ENCODE data around the gene PIEZO2.

PIEZO2 gene

GRCh38 chr18:11055721-11056120 is 93.6 kb downstream of the PIEZO2 start:
- no peak overlapping the region for H3K4me3 ChIP-seq (ENCODE audit: low read length)
- no peak for DNase-seq (ENCODE audit: low read depth)
- TF ChIP-seq, protein P1, sequence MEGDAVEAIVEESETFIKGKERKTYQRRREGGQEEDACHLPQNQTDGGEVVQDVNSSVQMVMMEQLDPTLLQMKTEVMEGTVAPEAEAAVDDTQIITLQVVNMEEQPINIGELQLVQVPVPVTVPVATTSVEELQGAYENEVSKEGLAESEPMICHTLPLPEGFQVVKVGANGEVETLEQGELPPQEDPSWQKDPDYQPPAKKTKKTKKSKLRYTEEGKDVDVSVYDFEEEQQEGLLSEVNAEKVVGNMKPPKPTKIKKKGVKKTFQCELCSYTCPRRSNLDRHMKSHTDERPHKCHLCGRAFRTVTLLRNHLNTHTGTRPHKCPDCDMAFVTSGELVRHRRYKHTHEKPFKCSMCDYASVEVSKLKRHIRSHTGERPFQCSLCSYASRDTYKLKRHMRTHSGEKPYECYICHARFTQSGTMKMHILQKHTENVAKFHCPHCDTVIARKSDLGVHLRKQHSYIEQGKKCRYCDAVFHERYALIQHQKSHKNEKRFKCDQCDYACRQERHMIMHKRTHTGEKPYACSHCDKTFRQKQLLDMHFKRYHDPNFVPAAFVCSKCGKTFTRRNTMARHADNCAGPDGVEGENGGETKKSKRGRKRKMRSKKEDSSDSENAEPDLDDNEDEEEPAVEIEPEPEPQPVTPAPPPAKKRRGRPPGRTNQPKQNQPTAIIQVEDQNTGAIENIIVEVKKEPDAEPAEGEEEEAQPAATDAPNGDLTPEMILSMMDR (IDR thresholded peaks at IDR 0.05; ENCODE audit: insufficient read depth, low read depth, low read length, missing control alignments) = no peak

DNA sequence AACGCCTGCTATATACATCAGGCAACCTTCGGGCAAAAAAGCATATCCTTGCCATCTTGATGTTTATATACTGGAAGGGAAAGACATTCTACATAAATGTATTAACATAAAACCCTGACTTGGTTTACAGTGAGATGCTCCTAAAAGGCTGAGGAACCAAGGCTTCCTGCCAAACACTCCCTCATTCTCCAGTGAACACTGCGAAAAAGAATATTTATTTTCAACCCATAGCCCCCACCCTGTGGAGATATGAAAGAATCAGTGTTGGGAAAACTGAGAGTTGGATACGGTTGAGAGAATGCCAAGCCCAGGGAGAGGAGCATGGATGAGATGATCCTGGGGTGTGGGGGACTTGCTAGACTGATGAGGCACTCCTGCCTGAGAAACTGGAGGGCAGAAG is 94.9 kb downstream of the PIEZO2 start:
- no peak for DNase-seq (ENCODE audit: low read depth)
- TF ChIP-seq, protein P1 (IDR thresholded peaks at IDR 0.05; ENCODE audit: insufficient read depth, low read depth, low read length, missing control alignments) = no peak
- H3K4me3 ChIP-seq (ENCODE audit: low read length) = no peak overlapping the region

- H3K4me3 ChIP-seq (ENCODE audit: low read length) = no peak overlapping the region
- TF ChIP-seq, protein P1 (IDR thresholded peaks at IDR 0.05; ENCODE audit: insufficient read depth, low read depth, low read length, missing control alignments) = no peak
- no peak for DNase-seq (ENCODE audit: low read depth)
Observed at GRCh38 chr18:11053293-11053692, 96.1 kb downstream of the PIEZO2 start.

- no peak overlapping the region for H3K4me3 ChIP-seq (ENCODE audit: low read length)
- no peak for DNase-seq (ENCODE audit: low read depth)
- TF ChIP-seq, protein P1 (IDR thresholded peaks at IDR 0.05; ENCODE audit: insufficient read depth, low read depth, low read length, missing control alignments) = no peak
Observed at GRCh38 chr18:11052800-11053199, 96.6 kb downstream of the PIEZO2 start.

DNA sequence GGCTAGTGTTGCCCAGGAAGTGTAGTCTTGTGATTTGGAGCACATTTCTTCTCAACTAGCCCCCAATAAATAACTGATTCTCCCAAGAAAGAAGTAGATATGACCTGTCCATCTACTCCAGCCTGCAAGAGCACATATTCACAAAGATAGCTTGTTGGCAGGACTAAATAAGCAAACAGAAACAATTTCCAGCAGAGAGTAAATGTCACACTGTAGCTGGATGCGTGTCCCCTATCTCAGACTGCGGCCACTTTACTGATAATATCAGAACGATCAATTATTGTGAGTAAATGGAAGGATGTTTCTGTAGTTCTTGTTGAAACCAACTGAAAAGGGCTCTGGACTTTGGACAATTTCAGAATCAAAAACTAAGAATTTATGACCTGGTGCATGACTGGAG is 97.9 kb downstream of the PIEZO2 start:
- H3K4me3 ChIP-seq (ENCODE audit: low read length) = no peak overlapping the region
- TF ChIP-seq, protein P1 (IDR thresholded peaks at IDR 0.05; ENCODE audit: insufficient read depth, low read depth, low read length, missing control alignments) = no peak
- no peak for DNase-seq (ENCODE audit: low read depth)

DNA sequence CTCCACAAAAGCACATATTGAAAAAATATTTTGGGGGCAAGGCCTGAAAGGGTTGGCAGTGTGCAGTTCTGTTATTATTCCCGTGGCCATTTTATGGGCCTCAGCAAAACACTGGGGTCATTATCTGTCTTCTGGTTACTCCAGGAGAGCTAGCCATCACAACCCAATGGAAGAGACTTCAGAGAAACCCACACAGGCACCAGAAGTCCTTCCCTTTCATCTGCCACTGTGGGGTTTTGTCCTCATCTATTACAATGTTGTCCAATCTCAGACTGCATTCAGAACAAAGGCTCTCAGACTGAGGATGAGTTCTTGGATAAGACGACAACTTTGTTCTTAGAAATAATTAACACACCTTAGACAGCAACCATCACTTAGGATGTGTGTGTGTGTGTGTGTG is 98.4 kb downstream of the PIEZO2 start:
- DNase-seq (ENCODE audit: low read depth) = no peak
- TF ChIP-seq, protein P1 (IDR thresholded peaks at IDR 0.05; ENCODE audit: insufficient read depth, low read depth, low read length, missing control alignments) = no peak
- no peak overlapping the region for H3K4me3 ChIP-seq (ENCODE audit: low read length)

- DNase-seq (ENCODE audit: low read depth) = no peak
- no peak overlapping the region for H3K4me3 ChIP-seq (ENCODE audit: low read length)
- TF ChIP-seq, protein P1 (IDR thresholded peaks at IDR 0.05; ENCODE audit: insufficient read depth, low read depth, low read length, missing control alignments) = no peak
Observed at GRCh38 chr18:11047817-11048216, 101.6 kb downstream of the PIEZO2 start.
